Smooth muscle cell (in vitro differentiated cells): Measurements from ENCODE around the gene KNDC1. TPM values are rescaled to one million over a fixed set of nuclear protein-coding genes. Genes with fewer than 3 reads are reported as not detected.
"Not testable (repeated sequence)": the region's sequence is repeated elsewhere in the genome, so short reads cannot be mapped to it uniquely, and the experiment has no call there.

Source experiments
- DNase-seq: peaks from one replicate; lab custom pipeline; 2025; ENCODE audit not compliant: unreplicated experiment; lab: John Stamatoyannopoulos, UW
- H2AFZ ChIP-seq: fragments of 200-600 bp; sonication (generic); 2 replicates; pipeline ENCODE4 v1.6.0; 2016; ENCODE audit warnings: antibody characterized with exemption, low read depth, mild to moderate bottlenecking
- H3F3A ChIP-seq: fragments of 200-600 bp; sonication (generic); 2 replicates; pipeline ENCODE4 v1.6.0; 2017; ENCODE audit warnings: antibody characterized with exemption, low read depth
- H3K27ac ChIP-seq: fragments of 200-600 bp; sonication (generic); 2 replicates; pipeline ENCODE4 v1.5.1; 2016; ENCODE audit warnings: low read depth, mild to moderate bottlenecking
- H3K27me3 ChIP-seq: fragments of 200-600 bp; sonication (generic); 2 replicates; pipeline ENCODE4 v1.6.1; 2016; ENCODE audit warnings: low read depth, mild to moderate bottlenecking
- H3K36me3 ChIP-seq: fragments of 200-600 bp; sonication (generic); 2 replicates; pipeline ENCODE4 v1.5.1; 2016; ENCODE audit warnings: low read depth
- H3K4me1 ChIP-seq: fragments of 200-600 bp; sonication (generic); 2 replicates; pipeline ENCODE4 v1.5.1; 2016; ENCODE audit warnings: low read depth
- H3K4me2 ChIP-seq: fragments of 200-600 bp; sonication (generic); 2 replicates; pipeline ENCODE4 v1.6.0; 2016; ENCODE audit warnings: mild to moderate bottlenecking
- H3K4me3 ChIP-seq: fragments of 200-600 bp; sonication (generic); 2 replicates; pipeline ENCODE4 v1.5.1; 2016; ENCODE audit warnings: mild to moderate bottlenecking
- H3K79me2 ChIP-seq: fragments of 200-600 bp; sonication (generic); 2 replicates; pipeline ENCODE4 v1.6.0; 2016; ENCODE audit warnings: low read depth, mild to moderate bottlenecking
- H3K9ac ChIP-seq: fragments of 200-600 bp; sonication (generic); 2 replicates; pipeline ENCODE4 v1.6.0; 2016; ENCODE audit warnings: low read depth
- H3K9me3 ChIP-seq: fragments of 200-600 bp; sonication (generic); replicated peaks from 2 replicates; pipeline ENCODE4 v1.5.1; 2016; ENCODE audit warnings: low read depth
- H4K20me1 ChIP-seq: fragments of 200-600 bp; sonication (generic); 2 replicates; pipeline ENCODE4 v1.6.0; 2016; ENCODE audit warnings: low read depth
- CTCF ChIP-seq: fragments of 200-600 bp; sonication (generic); IDR thresholded peaks from 2 replicates; pipeline ENCODE4 v1.5.1; 2017; ENCODE audit warnings: borderline replicate concordance, mild to moderate bottlenecking, antibody characterized with exemption; ENCODE audit not compliant: insufficient read depth, poor library complexity, severe bottlenecking
- WGBS: methylation state at CpG from one replicate; pipeline ENCODE4 v1.1.7; 2016; ENCODE audit warnings: low lambda C conversion rate; 5-methylcytosine and 5-hydroxymethylcytosine counted together
- polyA plus RNA-seq: library from polyadenylated mRNA; unstranded; fragments of >200 nt; fragmentation: Nextera tagmentation; extraction: Ambion mirVana; gene quantifications from 2 replicates; pipeline ENCODE4 v1.2.1, GENCODE V29; 2016
- total RNA-seq: library from RNA; depleted of rRNA; stranded (reverse); fragments of >200 nt; gene quantifications from 2 replicates; pipeline ENCODE4 v1.2.3, GENCODE V29; 2014

The KNDC1 gene
- total and polyA plus RNA-seq, 2 experiments from 2014 or later, result 2.3 to 3.1 TPM

- Histone ChIP-seq H3K27me3 (peaks cover 82% of the 10 kb centered on the region), H3K79me2 (no peaks in the 10 kb centered on the region), H4K20me1 (no peaks in the 10 kb centered on the region), H3K4me3 (no peak overlapping the region), H3K9ac (no peak overlapping the region), H3K4me2 (peak overlapping the region; percentile 54), H2AFZ (no peak overlapping the region), H3K36me3 (no peaks in the 10 kb centered on the region), H3K9me3 (no peaks in the 10 kb centered on the region), H3K4me1 (peaks cover 4% of the 10 kb centered on the region), H3K27ac (no peak overlapping the region), H3F3A (no peaks in the 10 kb centered on the region)
- DNase-seq, result no peak
- 3% methylated on average over 43 of the region's 122 CpGs for WGBS
- no peak for TF ChIP-seq CTCF
These were observed 70.6 kb downstream of the KNDC1 start for GRCh38 chr10:133230387-133231195.

- Histone ChIP-seq H3K9me3 (no peaks in the 10 kb centered on the region), H2AFZ (no peak overlapping the region), H3K27ac (no peak overlapping the region), H3K79me2 (no peaks in the 10 kb centered on the region), H3K36me3 (no peaks in the 10 kb centered on the region), H3K27me3 (peaks cover 90% of the 10 kb centered on the region), H3K4me1 (peaks cover 5% of the 10 kb centered on the region), H4K20me1 (no peaks in the 10 kb centered on the region), H3K9ac (no peak overlapping the region), H3K4me2 (no peak overlapping the region), H3K4me3 (no peak overlapping the region), H3F3A (no peaks in the 10 kb centered on the region)
- no peak for TF ChIP-seq CTCF
- WGBS, result 38% methylated on average over 36 of the region's 44 CpGs
- no peak for DNase-seq
These were observed 71.4 kb downstream of the KNDC1 start for GRCh38 chr10:133231244-133231945.

GRCh38 chr10:133231946-133232574 is 72.0 kb downstream of the KNDC1 start:
- WGBS, result 36% methylated on average over 11 of the region's 11 CpGs
- peaks cover 94% of the 10 kb centered on the region for H3K27me3 ChIP-seq

GRCh38 chr10:133234796-133235195 is 74.8 kb downstream of the KNDC1 start:
- not testable (repeated sequence) for H2AFZ ChIP-seq, H4K20me1 ChIP-seq, H3K9ac ChIP-seq, H3F3A ChIP-seq, H3K4me2 ChIP-seq, H3K27ac ChIP-seq, DNase-seq, H3K4me3 ChIP-seq, H3K9me3 ChIP-seq, H3K36me3 ChIP-seq, H3K79me2 ChIP-seq
- Histone ChIP-seq H3K27me3 (peaks cover 95% of the 10 kb centered on the region), H3K4me1 (peaks cover 23% of the 10 kb centered on the region)
- 79% methylated on average over 8 of the region's 10 CpGs for WGBS

More at GRCh38 chr10:133231946-133232574, 72.0 kb downstream of the KNDC1 start:
- H3K79me2 ChIP-seq, result no peaks in the 10 kb centered on the region
- H4K20me1 ChIP-seq, result no peaks in the 10 kb centered on the region
- H3K36me3 ChIP-seq, result no peaks in the 10 kb centered on the region
- H3K27ac ChIP-seq, result no peak overlapping the region
- H3K9ac ChIP-seq, result no peak overlapping the region
- TF ChIP-seq CTCF, result no peak
- peaks cover 6% of the 10 kb centered on the region for H3K4me1 ChIP-seq
- DNase-seq, result no peak
- H3K4me3 ChIP-seq, result no peak overlapping the region
- no peak overlapping the region for H3K4me2 ChIP-seq
- no peaks in the 10 kb centered on the region for H3F3A ChIP-seq
- no peak overlapping the region for H2AFZ ChIP-seq
- no peaks in the 10 kb centered on the region for H3K9me3 ChIP-seq
